Fibroblast of lung (primary cell): Measurements from ENCODE around the gene FAM72A. TPM values are rescaled to one million over a fixed set of nuclear protein-coding genes. Genes with fewer than 3 reads are reported as not detected.
"Not testable (repeated sequence)": the region's sequence is repeated elsewhere in the genome, so short reads cannot be mapped to it uniquely, and the experiment has no call there.

Source experiments
- DNase-seq, 2 donors: peaks; one replicate each; pipeline versions ENCODE4 v3.0.0 to v3.0.0-alpha.2; 2010; ENCODE audit warnings: low read depth in 2 of 2
- H2AFZ ChIP-seq: 2 replicates; pipeline ENCODE4 v1.5.1; 2012; ENCODE audit warnings: low read length, control low read depth, inconsistent platforms
- H3K27ac ChIP-seq: 2 replicates; pipeline ENCODE4 v1.5.1; 2011; ENCODE audit warnings: low read length, control low read depth; ENCODE audit not compliant: insufficient read depth
- H3K27me3 ChIP-seq: 2 replicates; pipeline ENCODE4 v1.5.1; 2011; ENCODE audit warnings: mild to moderate bottlenecking, low read length; ENCODE audit not compliant: control insufficient read depth, insufficient read depth
- H3K36me3 ChIP-seq: 2 replicates; pipeline ENCODE4 v1.5.1; 2011; ENCODE audit warnings: low read length; ENCODE audit not compliant: control insufficient read depth, insufficient read depth
- H3K4me1 ChIP-seq: 2 replicates; pipeline ENCODE4 v1.5.1; 2011; ENCODE audit warnings: low read length; ENCODE audit not compliant: control insufficient read depth, insufficient read depth; ENCODE audit errors: extremely low read depth
- H3K4me2 ChIP-seq: 2 replicates; pipeline ENCODE4 v1.5.1; 2011; ENCODE audit warnings: low read length, control low read depth; ENCODE audit not compliant: insufficient read depth; ENCODE audit errors: extremely low read depth
- H3K4me3 ChIP-seq, 4 experiments: fragments of 200-600 bp in 1 of 4; sonication (generic) in 1 of 4; replicated peaks in 1 of 4; 2 replicates each; pipeline ENCODE4 v1.5.1; 2011 to 2016; ENCODE audit warnings: low read length in 4 of 4, low read depth in 3 of 4, mild to moderate bottlenecking in 3 of 4, control low read depth in 2 of 4, inconsistent platforms in 1 of 4, mixed read lengths in 1 of 4; ENCODE audit not compliant: insufficient read depth in 1 of 4; ENCODE audit errors: control extremely low read depth in 1 of 4
- H3K79me2 ChIP-seq: 2 replicates; pipeline ENCODE4 v1.5.1; 2012; ENCODE audit warnings: mild to moderate bottlenecking, low read length, inconsistent platforms; ENCODE audit not compliant: control insufficient read depth, insufficient read depth
- H3K9ac ChIP-seq: 2 replicates; pipeline ENCODE4 v1.5.1; 2011; ENCODE audit warnings: mild to moderate bottlenecking, low read length, control low read depth; ENCODE audit not compliant: insufficient read depth
- H3K9me3 ChIP-seq: 2 replicates; pipeline ENCODE4 v1.5.1; 2012; ENCODE audit warnings: low read depth, low read length; ENCODE audit not compliant: control insufficient read depth, insufficient read depth
- H4K20me1 ChIP-seq: 2 replicates; pipeline ENCODE4 v1.5.1; 2011; ENCODE audit warnings: low read length; ENCODE audit not compliant: control insufficient read depth, insufficient read depth; ENCODE audit errors: extremely low read depth
- polyA plus RNA-seq, 2 donors: library from polyadenylated mRNA; depleted of rRNA in 1 of 2; stranded (reverse) in 1 of 2; unstranded in 1 of 2; fragments of >200 nt; gene quantifications; 2 replicates each; pipeline ENCODE4 v1.2.1, GENCODE V29; 2011 to 2012; ENCODE audit warnings: missing spikeins in 1 of 2
- total RNA-seq: library from RNA; depleted of rRNA; stranded (reverse); fragments of >200 nt; gene quantifications from 2 replicates; pipeline ENCODE4 v1.2.1, GENCODE V29; 2014
- TF ChIP-seq, protein P1 (sequence below), 2 donors: IDR thresholded peaks in 1 of 2; conservative IDR thresholded peaks in 1 of 2; 1 replicate in 1 of 2; 2 replicates in 1 of 2; pipeline ENCODE4 v1.5.1; 2011 to 2012; ENCODE audit warnings: low read length in 2 of 2, control low read depth in 1 of 2, inconsistent platforms in 1 of 2, low read depth in 1 of 2, mild to moderate bottlenecking in 1 of 2

FAM72A gene
- total and polyA plus RNA-seq, 2 donors (not counting 1 experiment from before 2014, with no cell fraction given) = 1.5 to 4.5 TPM

DNA sequence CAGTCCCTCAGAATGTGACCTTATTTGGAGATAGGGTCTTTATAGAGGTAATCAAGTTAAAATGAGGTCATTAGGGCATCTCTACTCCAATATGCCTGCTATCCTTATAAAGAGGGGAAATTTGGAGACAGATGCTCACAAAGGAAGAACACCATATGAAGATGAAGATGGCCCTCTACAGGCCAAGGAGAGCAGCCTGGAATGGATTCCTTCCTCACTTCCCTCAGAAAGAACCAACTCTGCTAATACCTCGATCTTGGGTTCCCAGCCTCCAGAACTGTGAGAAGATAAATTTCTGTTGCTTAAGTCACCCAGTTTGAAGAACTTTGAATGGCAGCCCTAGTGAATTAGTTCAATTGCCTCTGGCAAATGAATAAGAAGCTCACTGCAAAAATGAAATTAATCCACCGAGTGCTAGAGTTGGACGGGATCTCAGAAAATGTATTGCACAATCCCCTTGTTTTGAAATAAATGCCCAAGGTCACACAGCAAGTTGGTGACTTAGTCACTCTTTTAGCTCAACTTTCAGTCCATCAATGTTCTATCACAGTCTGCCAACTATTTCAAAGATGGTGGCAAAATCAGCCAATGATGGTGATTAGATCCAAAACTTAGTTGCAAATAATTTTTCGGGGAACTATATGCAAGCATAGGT lies 27.1 kb downstream of the FAM72A start:
- H4K20me1 ChIP-seq, H3K27ac ChIP-seq, H3K36me3 ChIP-seq, H3K79me2 ChIP-seq, H2AFZ ChIP-seq, H3K27me3 ChIP-seq, H3K9ac ChIP-seq, H3K4me2 ChIP-seq, H3K4me3 ChIP-seq, H3K9me3 ChIP-seq, H3K4me1 ChIP-seq: not testable (repeated sequence)
- TF ChIP-seq, protein P1, sequence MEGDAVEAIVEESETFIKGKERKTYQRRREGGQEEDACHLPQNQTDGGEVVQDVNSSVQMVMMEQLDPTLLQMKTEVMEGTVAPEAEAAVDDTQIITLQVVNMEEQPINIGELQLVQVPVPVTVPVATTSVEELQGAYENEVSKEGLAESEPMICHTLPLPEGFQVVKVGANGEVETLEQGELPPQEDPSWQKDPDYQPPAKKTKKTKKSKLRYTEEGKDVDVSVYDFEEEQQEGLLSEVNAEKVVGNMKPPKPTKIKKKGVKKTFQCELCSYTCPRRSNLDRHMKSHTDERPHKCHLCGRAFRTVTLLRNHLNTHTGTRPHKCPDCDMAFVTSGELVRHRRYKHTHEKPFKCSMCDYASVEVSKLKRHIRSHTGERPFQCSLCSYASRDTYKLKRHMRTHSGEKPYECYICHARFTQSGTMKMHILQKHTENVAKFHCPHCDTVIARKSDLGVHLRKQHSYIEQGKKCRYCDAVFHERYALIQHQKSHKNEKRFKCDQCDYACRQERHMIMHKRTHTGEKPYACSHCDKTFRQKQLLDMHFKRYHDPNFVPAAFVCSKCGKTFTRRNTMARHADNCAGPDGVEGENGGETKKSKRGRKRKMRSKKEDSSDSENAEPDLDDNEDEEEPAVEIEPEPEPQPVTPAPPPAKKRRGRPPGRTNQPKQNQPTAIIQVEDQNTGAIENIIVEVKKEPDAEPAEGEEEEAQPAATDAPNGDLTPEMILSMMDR (conservative IDR thresholded peaks at IDR 0.05 in 1 of 2, IDR thresholded peaks at IDR 0.05 in 1 of 2; ENCODE audit: low read depth in 1 of 2, low read length in 2 of 2) = peak; percentile 19 to 23
- peak; percentile 40 to 50 for DNase-seq

DNA sequence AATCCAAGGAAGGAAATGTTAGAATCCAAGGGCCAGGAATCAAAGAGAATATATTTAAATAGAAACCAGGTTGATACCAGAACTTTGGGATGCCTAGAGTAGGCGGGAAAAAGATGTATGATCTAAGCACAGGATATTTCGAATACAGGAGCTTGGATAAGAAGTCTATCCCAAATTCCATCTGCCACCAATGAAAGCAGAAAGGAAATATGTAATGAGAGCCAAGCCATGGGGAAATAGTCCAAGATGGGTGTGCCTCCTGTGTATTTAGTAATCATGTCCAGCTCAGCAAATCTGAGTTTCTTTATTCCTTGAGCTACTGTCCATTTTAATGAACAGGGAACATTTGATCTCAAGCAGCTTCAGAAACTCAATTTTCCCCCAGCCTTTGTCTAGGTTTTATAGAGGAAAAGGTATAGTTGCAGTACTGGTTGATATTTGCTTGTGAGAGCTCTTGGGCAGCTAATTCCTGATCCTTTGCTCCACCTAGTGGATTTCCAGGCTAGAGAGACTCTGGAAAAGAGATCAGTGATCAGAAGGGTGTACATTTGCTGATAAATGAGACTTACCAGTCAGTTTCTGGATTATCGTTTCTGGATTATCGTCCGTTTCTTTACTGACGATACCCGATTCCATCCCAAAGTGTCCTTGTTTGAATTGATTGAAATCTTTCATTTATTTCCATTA lies 28.3 kb downstream of the FAM72A start:
- H3K27me3 ChIP-seq, H3K79me2 ChIP-seq, H3K36me3 ChIP-seq, H3K4me1 ChIP-seq, H3K9ac ChIP-seq, H2AFZ ChIP-seq, H4K20me1 ChIP-seq, H3K27ac ChIP-seq, H3K9me3 ChIP-seq, H3K4me2 ChIP-seq, H3K4me3 ChIP-seq: not testable (repeated sequence)
- DNase-seq = peak; percentile 20 to 32
- TF ChIP-seq, protein P1 (conservative IDR thresholded peaks at IDR 0.05 in 1 of 2, IDR thresholded peaks at IDR 0.05 in 1 of 2; ENCODE audit: low read depth in 1 of 2, low read length in 2 of 2) = peak in 1 of 2 donors; percentile 26

DNA sequence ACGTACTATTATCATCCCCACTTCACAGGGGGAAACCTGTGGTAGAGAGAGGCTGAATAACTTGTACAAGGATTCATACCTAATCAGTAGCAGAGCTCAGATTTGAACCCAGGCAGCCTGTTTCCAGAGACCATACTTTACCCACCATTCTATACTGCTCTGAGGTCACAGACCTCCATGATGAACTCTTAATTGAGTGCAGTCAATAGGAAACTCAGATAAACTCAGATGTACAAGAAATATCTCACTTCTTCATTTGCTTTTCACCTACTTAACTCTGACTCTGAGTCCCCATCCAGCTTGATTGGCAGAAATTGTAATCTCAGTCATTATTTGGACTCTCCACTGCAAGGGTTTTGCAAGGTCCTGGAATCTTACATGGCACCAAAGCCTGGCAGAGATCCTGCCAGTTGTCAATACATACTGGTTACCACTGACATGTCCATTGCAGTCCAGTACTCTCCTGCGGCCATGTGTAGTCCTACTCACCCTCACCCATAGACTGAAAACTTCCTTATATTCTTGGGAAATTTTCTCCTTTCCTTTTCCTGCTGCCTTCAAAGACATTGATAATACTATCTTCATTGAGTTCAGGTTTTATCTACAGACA lies 29.4 kb downstream of the FAM72A start:
- not testable (repeated sequence) for H2AFZ ChIP-seq, H3K27me3 ChIP-seq, DNase-seq, H3K4me1 ChIP-seq, H3K79me2 ChIP-seq, H3K4me2 ChIP-seq, H3K9ac ChIP-seq, H3K36me3 ChIP-seq, H3K9me3 ChIP-seq, H3K4me3 ChIP-seq, H4K20me1 ChIP-seq, H3K27ac ChIP-seq

DNA sequence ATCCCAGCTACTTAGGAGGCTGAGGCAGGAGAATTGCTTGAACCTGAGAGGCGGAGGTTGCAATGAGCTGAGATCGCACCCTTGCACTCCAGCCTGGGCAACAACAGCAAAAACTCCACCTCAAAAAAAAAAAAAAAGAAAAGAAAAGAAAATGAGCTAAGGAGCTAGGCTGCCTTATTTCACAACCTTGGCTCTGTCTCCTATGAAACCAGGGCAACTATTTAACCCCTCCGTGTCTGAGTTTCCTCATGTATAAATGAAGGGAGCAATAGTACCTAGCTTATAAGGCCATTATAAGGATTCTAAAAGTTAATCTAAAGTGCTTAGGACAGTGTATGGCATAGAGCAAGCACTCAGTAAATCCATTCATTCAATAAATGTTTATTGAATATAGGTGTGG lies 32.8 kb downstream of the FAM72A start:
- H3K9ac ChIP-seq, H3K4me2 ChIP-seq, H3K36me3 ChIP-seq, H4K20me1 ChIP-seq, H3K4me1 ChIP-seq, H3K79me2 ChIP-seq, H3K27me3 ChIP-seq, H3K4me3 ChIP-seq, H3K27ac ChIP-seq, H3K9me3 ChIP-seq, H2AFZ ChIP-seq: not testable (repeated sequence)
- peak; percentile 33 to 58 for DNase-seq

DNA sequence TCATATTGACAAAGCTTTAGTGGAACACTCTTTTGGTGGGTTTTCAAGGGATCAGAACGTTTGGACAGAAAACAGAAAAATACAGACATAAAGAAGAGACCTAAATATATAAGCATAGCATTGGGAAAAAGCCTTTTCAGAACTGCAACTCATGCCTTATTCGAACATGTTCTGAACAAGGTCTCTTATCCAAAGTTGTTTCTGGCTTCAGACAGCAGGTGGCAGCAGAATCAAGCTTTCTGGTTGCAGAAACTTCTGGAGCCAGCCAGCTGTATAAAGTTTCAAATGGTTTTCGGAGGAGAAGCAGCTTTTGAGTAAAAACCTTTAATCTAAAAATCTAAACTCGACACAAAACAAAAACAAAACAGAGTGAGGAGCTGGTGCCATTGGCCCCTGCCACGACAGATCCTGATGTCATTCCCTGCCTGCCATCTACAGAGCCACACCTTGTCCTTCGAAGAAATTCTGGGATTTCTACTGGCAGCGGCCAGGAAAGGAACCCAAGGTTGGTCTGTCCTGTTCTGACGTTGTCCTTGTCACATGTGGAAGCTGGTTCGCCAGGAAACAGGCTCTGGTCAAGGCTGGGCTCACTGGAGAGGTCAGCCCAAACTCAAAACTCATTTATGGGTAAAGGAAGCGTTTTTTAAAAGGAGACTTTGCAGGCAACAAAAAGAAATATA lies 35.1 kb downstream of the FAM72A start:
- H4K20me1 ChIP-seq, H3K9me3 ChIP-seq, DNase-seq, H3K9ac ChIP-seq, H3K4me1 ChIP-seq, H3K27ac ChIP-seq, H3K36me3 ChIP-seq, H3K79me2 ChIP-seq, H3K4me2 ChIP-seq, H3K4me3 ChIP-seq, H3K27me3 ChIP-seq, H2AFZ ChIP-seq: not testable (repeated sequence)
